T-helper 9 cell (primary cell): ENCODE data around the gene TRAK2.
"Not testable (repeated sequence)": the region's sequence is repeated elsewhere in the genome, so short reads cannot be mapped to it uniquely, and the experiment has no call there.

ENCODE experiments used
- DNase-seq: peaks from one replicate; pipeline ENCODE4 v3.0.0-alpha.2; 2020
- total RNA-seq, 2 donors: gene quantifications; one replicate each; lab custom pipeline; 2026; lab: John Stamatoyannopoulos, UW

Gene TRAK2, protein sequence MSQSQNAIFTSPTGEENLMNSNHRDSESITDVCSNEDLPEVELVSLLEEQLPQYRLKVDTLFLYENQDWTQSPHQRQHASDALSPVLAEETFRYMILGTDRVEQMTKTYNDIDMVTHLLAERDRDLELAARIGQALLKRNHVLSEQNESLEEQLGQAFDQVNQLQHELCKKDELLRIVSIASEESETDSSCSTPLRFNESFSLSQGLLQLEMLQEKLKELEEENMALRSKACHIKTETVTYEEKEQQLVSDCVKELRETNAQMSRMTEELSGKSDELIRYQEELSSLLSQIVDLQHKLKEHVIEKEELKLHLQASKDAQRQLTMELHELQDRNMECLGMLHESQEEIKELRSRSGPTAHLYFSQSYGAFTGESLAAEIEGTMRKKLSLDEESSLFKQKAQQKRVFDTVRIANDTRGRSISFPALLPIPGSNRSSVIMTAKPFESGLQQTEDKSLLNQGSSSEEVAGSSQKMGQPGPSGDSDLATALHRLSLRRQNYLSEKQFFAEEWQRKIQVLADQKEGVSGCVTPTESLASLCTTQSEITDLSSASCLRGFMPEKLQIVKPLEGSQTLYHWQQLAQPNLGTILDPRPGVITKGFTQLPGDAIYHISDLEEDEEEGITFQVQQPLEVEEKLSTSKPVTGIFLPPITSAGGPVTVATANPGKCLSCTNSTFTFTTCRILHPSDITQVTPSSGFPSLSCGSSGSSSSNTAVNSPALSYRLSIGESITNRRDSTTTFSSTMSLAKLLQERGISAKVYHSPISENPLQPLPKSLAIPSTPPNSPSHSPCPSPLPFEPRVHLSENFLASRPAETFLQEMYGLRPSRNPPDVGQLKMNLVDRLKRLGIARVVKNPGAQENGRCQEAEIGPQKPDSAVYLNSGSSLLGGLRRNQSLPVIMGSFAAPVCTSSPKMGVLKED
- total RNA-seq = 90.5 to 159 reads per million in 2 donors

DNA sequence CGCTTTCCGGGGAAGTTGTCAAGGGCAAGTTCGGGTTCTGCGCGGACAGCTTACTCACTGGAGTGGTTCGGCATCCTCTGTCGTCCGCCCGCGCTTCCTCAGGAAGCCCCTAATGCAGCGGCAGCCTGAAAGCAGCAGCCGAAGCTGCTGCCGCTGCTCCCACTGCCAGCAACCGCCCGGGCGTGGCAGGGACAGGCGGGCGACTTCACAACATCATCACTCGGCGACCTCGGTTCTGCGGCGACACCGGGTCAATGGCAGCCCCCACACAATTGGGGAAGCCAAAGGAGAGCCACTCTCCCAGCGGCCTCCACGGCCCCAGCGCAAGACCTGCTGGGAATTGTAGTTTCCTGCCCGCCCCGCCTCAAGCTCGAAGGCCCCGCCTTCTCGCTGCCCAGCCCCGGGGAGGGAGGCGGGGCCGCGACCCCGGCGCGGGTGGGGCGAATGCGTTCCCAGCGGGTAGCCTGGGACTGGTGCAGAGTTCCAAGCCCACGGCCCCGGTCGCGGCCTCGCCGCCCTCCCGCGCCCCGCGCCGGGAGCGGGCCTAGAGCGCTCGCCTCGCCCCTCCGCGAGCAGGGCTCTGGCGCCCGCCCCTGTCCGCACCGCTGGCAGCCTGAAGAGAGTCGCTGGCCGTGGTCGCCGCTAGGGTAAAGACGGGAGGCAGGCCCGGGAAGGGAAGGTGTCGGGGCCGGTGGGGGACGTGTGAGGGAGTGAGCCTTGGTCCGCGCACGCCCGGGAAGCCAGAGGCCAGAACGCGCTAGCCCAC is at the start of gene TRAK2, which contains the start of gene STRADB:
TSS of gene TRAK2 (minus strand) at position 167 of the 766 bp plus-strand sequence. CDS start 30,951 bp downstream, outside the sequence.
TSS of gene STRADB (plus strand) at position 449 of the 766 bp plus-strand sequence. CDS start 3,101 bp downstream, outside the sequence.
- DNase-seq = peak; percentile 93

DNA sequence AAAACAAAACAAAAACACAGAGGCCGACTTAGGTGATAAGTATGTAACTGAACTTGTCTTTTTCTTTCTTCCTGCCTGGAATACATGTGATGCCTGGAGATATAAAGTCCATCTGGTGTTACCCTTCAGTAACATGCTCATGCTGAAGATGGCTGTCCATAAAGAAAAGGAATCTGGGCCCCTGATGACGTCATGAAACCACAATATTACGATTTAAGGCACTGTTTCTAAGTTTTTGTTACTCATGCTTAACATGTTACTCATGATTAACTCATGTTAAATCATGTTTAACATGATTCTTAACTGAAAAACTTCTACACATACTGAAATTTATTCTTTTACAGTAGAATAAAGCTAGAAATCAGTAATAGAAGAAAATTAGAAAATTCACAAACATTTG is 49.3 kb upstream of the TRAK2 start:
- DNase-seq = no peak

DNA sequence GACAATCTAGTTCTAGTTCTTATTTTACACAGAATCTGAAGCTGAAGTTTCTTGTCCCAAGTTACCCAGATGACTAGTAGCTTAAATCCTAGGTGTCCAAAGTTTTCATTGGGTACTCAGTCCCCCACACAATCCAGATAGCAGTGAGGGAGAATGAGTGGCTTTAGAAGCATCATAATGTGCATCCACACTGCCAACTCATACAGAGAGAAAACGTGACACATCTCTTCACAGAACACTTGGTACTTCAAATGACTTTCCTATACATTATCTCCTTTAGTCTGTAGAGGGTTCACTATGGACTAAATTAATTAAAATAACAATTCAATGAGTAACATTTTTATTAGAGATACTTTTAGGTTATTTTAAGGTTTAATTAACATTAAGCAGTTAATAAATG is 45.5 kb upstream of the TRAK2 start:
- no peak for DNase-seq

DNA sequence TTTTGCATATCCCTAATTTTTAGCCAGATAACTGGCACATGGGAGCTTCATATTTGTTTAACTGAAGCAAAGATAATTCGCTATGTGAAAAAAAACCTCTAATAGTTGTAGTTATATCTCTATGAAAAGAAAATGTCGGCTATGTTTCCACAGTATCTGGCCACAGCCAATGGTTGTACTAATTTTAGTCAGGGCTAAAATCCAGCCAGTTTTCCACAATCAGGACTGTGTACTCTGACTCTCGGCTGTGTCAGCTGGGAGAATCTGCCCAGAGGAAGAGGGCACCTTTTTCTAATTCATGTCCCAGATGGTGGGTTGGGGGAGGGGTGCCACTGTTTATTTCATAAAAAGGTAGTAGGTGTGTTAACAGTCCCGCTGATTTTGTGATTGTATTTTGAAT is 39.0 kb upstream of the TRAK2 start:
- no peak for DNase-seq

DNA sequence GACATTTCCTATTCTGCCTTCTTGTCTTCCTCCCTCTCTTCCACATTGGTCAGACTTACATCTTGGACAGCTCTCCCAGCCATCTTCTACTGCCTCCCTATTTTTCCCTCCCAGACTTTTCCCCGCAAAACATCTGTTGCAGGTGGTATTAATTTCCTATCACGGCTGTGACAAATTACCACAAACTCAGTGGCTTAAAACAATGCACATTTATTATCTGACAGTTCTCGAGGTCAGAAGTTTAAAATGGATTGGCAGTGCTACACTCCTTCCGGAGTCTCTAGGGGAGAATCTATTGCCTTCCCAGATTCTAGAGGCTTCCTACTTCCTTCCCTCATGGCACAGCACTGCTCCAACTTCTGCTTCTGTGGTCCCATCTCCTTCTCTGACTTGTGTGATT is 33.5 kb upstream of the TRAK2 start:
- no peak for DNase-seq

DNA sequence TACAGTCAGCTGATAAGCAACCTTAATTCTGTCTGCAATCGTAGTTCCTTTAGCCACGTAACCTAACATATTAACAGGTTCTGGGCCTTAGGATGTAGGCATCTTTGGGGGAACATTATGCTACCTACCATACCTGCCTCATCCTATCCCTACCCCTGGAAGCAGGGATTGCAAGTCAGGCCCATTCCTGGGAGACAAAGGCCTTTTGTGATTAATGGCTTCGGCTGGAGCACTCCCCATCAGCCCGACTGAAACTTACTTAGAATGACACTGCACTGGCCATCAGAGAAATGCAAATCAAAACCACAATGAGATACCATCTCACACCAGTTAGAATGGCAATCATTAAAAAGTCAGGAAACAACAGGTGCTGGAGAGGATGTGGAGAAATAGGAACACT is 32.5 kb upstream of the TRAK2 start:
- not testable (repeated sequence) for DNase-seq

DNA sequence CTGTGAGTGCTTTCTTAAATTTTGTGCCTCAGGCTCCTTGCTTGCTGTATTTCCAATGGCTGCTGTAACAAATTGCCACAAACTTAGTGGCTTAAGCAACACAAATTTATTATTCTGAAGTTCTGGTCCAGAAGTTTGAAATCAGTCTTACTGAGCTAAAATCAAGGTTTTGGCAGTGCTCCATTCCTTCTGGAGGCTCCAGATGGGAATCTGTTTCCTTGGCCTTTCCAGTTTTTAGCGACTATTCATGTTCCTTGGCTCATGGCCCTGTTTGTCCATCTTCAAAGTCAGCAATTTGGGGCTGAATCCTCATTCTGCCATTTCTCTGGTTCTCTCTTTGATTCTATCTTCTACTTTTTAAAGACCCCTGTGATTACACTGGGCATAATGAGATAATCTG is 32.1 kb upstream of the TRAK2 start:
- DNase-seq = no peak

DNA sequence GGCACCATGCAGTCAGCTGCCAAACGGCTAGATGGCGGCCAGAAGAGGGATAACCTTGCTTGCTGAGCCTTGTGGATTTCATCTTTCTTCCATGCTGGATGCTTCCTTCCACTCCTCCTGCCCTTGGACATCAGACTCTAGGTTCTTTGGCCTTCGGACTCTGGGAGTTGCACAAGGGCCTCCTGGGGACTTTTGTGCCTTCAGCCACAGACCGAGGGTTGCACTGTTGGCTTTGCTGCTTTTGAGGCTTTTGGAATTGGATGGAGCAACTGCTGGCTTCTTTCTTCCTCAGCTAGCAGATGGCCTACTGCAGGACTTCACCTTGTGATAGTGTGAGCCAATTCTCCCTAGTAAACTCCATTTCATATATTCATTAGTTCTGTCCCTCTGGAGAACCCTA is 31.3 kb upstream of the TRAK2 start:
- DNase-seq = no peak

DNA sequence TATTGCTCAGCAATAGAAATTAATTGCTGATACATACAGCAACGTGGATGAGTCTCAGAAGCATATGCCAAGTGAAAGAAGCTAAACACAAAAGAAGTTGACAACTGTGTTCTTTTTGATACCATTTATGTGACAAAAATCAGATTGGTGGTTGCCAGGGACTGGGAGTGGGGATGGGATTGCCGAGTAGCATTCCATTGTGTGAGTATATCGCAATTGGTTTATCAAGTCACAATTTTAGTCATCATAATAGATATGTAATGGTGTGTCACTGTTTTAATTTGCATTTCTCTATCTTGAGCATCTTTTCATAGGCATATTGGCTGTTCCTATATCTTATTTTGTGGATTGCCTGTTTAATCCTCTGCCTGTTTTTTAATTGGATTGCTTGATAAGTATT is 21.2 kb upstream of the TRAK2 start:
- no peak for DNase-seq

DNA sequence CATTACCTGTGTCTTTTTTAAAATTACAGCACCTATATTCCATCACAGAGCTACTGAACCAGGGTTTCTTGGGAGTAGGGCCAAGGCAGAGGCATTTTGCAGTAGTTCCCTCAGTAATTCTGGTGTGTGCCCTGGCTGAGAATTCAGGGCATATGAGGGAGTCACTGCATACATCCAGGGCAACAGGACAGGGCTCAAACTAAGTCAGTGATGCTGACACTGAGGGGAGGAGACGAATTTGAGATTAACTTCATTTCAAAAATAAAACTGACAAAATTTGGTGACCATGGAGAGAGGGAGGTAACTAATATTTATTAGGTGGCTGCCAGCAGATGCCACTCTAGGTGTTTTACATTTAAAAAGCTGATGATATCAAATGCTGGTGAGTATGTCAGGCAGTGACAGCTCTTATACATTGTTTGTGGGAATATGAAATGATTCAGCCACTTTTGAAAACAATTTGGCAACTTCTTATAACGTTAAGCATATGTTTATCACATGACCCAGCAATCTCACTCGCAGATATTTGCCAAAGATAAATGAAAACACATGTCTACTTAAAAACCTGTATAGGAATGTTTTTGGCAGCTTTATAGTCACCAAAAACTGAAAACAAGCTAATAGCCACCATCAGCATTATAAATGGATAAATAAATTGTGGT is 20.6 kb upstream of the TRAK2 start:
- no peak for DNase-seq

DNA sequence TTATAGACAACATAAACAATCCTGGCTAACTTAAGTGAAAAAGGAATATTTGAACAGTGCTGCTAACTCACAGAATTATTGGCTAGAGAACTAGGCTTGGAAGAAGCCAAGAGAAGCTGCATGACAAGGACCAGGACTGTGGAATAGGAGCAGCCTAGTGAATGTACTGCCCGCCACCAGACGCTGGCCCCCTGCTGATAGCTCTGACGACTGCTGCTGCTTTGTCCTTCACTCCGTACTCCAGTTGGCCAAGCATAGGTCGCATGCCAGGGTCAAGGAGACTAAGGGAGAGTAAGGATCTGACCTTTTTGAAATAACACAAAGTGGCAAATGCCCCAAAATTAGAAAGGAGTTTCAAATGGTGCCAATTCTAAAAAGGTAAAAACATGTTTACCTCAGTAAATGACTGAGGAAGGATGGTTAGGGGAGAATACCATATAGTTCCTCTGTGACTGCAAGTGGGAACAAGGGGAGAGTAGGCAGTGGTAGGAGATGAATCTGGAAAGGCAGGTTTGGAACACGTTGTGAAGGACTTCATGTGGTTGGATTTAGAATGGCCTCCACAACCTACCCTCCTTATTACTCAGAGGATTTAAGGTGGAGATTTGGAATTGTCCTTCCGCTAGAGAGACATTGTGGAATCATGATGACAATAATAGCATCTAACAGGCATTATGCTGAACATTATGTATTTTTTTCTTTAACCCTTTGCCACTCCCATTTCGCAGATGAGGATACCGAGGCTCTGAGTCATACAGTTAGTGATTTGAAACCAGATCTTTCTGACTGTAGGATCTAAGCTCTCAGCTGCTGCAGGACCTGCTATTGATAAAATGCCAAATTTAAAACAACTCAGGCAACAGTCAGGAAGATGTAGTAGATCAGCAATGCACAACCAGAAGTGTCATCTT is 19.8 kb upstream of the TRAK2 start:
- no peak for DNase-seq

DNA sequence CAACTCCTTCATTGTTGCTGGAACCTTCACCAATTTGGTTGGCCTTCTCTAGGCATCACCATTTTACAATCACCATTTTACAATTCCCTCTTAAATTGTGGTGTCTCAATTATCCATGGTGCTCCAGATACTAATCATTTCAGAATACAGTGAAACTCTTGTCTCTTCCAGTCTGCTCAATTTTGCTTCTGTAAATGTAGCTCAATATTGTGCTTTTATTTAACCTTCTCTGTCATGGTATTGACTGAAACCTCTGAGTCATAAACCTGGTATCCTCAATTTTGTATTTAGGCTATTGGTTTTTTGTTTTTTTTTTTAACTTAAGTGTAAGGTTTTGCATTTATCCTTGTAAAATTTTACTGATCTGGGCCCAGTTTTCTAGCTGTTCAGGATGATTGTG is 16.4 kb upstream of the TRAK2 start:
- no peak for DNase-seq

DNA sequence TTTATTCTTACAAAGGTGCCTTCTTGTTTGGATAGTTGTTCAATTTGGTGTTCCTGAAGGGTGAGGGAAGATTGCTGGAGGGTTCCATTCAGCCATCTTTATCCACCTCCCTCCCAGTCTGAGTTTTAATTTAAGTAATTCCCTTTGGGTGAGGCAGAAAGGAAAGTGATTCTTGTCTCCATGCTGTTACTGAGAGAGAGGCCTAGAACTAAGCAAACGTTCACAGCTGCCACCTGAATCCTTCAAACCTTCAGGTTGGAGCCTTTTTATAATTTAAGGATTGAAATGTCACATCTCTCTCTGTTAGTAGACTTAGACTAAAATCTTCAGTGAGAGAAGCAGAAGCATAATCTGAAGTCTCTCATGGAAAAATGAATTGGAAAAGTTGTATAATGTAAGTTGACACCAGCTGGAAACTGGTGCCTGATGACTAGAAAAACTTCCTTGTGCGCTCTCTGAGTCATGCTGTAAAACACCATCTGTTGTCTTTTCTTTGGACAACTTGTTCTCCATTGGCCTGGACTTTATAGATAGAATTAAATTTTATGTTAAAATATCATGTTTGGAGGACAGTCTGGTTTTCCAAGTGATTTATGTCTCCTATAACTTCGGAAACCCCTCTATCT is 14.9 kb upstream of the TRAK2 start:
- no peak for DNase-seq

DNA sequence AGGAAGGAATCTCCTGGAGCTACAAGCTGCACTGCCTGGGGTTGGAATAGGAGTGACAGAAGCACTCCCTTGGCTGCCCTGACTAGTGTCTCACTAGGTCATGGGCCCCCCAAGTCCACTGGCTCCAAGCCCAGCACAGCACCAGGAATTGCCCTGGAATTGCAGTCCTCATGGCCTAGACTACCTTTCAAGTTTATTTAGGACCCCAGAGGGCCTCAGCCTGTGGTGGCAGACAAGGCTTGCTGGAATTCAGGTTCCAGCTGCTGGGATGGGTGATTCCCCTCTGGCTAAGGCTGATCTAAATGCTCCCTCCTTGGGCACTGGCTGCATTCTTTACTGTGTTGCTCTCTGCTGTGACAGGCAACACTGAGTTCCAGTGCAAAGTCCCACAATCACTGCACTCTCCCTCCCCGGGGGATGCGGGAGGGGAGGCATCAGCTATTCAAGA is 14.3 kb upstream of the TRAK2 start:
- DNase-seq = no peak

DNA sequence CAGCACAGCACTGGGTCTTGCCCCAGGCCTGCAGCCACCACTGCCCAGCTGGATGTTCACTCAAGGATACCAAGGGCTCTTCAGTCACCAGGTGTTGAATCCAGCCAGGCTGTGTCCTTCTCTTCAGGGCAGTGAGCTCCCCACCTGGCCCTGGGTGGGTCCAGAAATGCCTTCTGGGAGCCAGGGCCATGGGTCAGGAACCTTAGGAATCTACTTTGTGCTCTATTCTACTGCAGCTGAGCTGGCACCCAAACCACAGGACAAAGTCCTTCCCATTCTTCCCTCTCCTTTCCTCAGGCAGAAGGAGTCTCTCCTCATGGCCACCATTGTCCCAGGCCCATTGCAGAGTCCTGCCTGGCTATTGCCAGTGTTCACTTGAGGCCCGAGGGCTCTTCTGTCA is 13.3 kb upstream of the TRAK2 start:
- no peak for DNase-seq

DNA sequence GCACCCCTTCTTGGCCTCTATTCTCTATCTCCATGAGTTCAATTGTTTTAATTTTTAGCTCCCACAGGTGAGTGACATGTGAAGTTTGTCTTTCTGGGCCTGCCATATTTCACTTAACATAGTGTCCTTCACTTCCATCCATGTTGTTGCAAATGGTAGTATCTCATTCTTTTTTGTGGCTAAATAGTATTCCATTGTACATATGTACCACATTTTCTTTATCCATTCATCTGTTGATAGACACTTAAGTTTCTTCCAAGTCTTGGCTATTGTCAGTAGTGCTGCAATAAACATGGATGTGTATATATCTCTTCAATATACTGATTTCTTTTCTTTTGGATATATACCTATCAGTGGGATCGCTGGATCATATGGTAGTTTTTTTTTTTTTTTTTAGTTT is 9.3 kb upstream of the TRAK2 start:
- no peak for DNase-seq

DNA sequence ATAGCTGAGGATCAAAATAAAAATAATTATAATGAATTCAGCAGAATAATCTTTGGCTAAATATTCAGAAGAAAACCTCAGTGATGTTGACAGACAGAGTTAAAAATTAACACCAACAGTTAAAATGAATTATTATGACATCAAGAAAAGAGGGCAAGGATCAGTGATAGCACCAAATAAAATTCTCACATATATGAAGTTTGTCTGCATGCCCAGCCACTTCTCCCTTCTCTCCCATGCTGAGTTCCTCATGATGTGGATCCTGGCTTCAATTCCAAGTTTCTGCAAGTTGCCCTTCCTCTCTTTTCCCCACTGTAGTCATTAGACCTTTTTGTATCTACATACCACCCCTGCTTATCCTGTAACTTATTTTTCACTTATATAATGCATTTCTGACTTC is 7.1 kb upstream of the TRAK2 start:
- no peak for DNase-seq

DNA sequence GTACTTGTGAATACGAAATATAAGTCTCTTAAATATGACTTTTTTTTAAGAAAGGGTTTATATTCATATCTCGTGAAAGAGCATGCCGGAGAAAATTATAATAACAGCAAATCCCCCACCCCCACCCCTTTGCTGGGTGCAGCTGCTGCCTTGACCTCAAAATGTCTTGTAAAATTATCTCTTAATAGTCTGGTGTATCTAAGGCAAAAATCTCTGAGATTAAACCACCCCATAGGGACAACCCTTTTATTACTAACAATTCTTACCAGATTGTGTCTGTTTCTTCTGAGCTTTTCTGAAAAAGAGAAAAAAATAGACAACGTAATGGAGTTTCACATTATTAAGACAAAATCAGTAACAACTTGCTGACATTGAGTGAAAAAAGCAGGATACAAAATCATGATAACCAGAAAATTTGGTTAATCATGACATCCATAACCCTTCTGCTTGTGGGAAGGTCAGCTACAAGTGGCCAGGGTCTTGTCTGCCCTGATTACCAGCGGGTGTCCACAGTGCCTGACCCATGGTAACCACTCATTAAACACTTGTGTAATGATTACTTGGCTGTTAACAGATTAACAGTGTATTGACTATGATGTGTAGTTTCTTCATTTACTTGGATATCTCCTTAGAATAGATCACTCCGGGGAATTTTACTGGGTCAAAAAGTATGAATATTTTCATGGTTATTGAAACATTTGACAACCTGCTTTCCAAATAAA is 1.8 kb upstream of the TRAK2 start:
- DNase-seq = no peak

DNA sequence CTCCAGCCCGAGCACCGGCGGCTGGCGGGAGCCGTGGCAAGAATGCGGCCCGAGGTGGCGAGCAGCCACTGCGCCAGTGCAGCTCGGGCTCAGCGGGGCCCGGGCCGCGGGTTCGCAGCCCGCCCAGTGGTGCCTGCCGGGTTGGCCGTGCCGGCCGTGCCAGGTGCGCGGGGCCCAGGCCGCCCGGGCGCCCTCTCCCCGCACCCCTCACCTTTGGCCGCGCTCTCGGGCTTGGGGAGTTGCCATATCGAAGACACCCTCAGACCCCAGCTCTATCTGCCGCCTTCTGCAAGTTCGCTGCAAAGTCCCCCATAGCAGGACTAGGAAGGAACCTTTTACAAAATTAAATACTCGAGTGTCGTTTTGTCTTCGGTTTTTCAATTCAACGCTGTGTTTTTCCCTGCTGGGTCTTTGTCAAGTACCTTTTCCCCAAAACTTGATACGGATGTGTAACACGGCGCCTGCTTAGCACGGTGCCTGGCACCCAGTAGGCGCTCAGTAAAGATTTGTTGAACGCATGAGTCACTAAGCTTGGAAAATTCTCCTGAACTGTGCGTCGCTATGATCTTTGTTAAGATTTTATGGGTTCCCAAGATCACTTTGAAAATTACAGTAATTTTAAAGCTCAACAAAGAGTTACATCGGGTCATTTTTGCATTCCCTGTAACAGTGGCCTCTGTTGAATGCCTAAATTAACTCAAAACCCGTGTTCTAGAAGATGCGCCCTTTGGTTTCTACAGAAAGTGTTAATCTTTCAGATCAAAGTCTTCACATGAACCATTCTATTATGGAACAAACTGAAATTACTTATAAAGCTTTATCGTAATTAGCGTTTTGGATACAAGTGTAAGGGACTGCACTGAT is 1.0 kb upstream of the TRAK2 start:
- DNase-seq = no peak
